Measurements from ENCODE around the gene RALGPS1. TPM values are rescaled to one million over a fixed set of nuclear protein-coding genes. Genes with fewer than 3 reads are reported as not detected.

The RALGPS1 gene
- total RNA-seq, 4 donors from 2014 or later = 27.3 to 42.1 (median 39.1) TPM

- no peaks in the 10 kb centered on the region for H3K27me3 ChIP-seq
- H3K36me3 ChIP-seq = no peaks in the 10 kb centered on the region
- H3K4me3 ChIP-seq (replicated peaks in 1 of 3) = no peak overlapping the region
- no peak for DNase-seq
- H3K27ac ChIP-seq = no peak overlapping the region
- peaks cover 5 to 11% of the 10 kb centered on the region in 2 donors for H3K4me1 ChIP-seq
- 89 to 95% methylated on average over 8 of the region's 8 CpGs for WGBS, 2 donors
- intact Hi-C loops (cut with DNase I) = no loop called here
- TF ChIP-seq POLR2A (IDR thresholded peaks at IDR 0.05) (no peak), CTCF (IDR thresholded peaks at IDR 0.05) (no peak)
- no peaks in the 10 kb centered on the region for H3K9me3 ChIP-seq
Measured at GRCh38 chr9:127081250-127082185, 166.9 kb downstream of the RALGPS1 start.

- H3K36me3 ChIP-seq = no peaks in the 10 kb centered on the region
- intact Hi-C loops (cut with DNase I) = no loop called here
- no peaks in the 10 kb centered on the region for H3K4me1 ChIP-seq
- no peak overlapping the region for H3K4me3 ChIP-seq (replicated peaks in 1 of 3)
- H3K27ac ChIP-seq = no peak overlapping the region
- 92 to 93% methylated on average over 5 of the region's 5 CpGs for WGBS, 2 donors
- no peak for DNase-seq
- no peaks in the 10 kb centered on the region for H3K9me3 ChIP-seq
- TF ChIP-seq CTCF (IDR thresholded peaks at IDR 0.05) (no peak), POLR2A (IDR thresholded peaks at IDR 0.05) (no peak)
- no peaks in the 10 kb centered on the region for H3K27me3 ChIP-seq
Measured at GRCh38 chr9:127083138-127083980, 168.8 kb downstream of the RALGPS1 start.

- H3K27ac ChIP-seq = no peak overlapping the region
- H3K9me3 ChIP-seq = no peaks in the 10 kb centered on the region
- no peaks in the 10 kb centered on the region for H3K36me3 ChIP-seq
- TF ChIP-seq POLR2A (IDR thresholded peaks at IDR 0.05) = no peak
- TF ChIP-seq CTCF (IDR thresholded peaks at IDR 0.05) = no peak
- WGBS, 2 donors = 89 to 94% methylated on average over 12 of the region's 12 CpGs
- no peaks in the 10 kb centered on the region for H3K27me3 ChIP-seq
- no peak for DNase-seq
- H3K4me1 ChIP-seq = no peaks in the 10 kb centered on the region
- no peak overlapping the region for H3K4me3 ChIP-seq (replicated peaks in 1 of 3)
- intact Hi-C loops (cut with DNase I) = no loop called here
Measured at GRCh38 chr9:127084076-127085039, 169.8 kb downstream of the RALGPS1 start.

GRCh38 chr9:127085186-127085585, 170.6 kb downstream of the RALGPS1 start:
- H3K36me3 ChIP-seq = no peaks in the 10 kb centered on the region
- intact Hi-C loops (cut with DNase I) = no loop called here
- WGBS, 2 donors = 100% methylated on average over 2 of the region's 2 CpGs
- no peak overlapping the region for H3K4me3 ChIP-seq (replicated peaks in 1 of 3)
- no peak for DNase-seq
- H3K27ac ChIP-seq = no peak overlapping the region
- H3K4me1 ChIP-seq = no peaks in the 10 kb centered on the region
- H3K9me3 ChIP-seq = no peaks in the 10 kb centered on the region
- H3K27me3 ChIP-seq = no peaks in the 10 kb centered on the region
- TF ChIP-seq CTCF (IDR thresholded peaks at IDR 0.05) (no peak), POLR2A (IDR thresholded peaks at IDR 0.05) (no peak)
